OCI-LY7 (cell line): Measurements from ENCODE around the gene DGUOK. TPM values are rescaled to one million over a fixed set of nuclear protein-coding genes. Genes with fewer than 3 reads are reported as not detected.

Experiments used
- BruUV-seq: library from RNA; stranded (reverse); fragments of 400-500 nt; replicated peaks from 2 replicates; lab custom pipeline; 2021; lab: Mats Ljungman, UMichigan
- CTCF ChIA-PET: fragments of 300-600 bp; sonication (Branson Sonifier 250); formaldehyde crosslinking; loops from one replicate; lab custom pipeline; 2022; ENCODE audit warnings: antibody characterized with exemption; ENCODE audit not compliant: unreplicated experiment; lab: Charles Lee
- POLR2A ChIA-PET: fragments of 300-600 bp; sonication (Branson Sonifier 250); formaldehyde crosslinking; loops from one replicate; lab custom pipeline; 2022; ENCODE audit warnings: antibody characterized with exemption; lab: Charles Lee
- DNase-seq: peaks from one replicate; pipeline ENCODE4 v3.0.0-alpha.2; 2015; ENCODE audit warnings: low spot score
- H2AFZ ChIP-seq: fragments of 200-600 bp; sonication (generic), shearing (Covaris generic); 2 replicates; pipeline ENCODE4 v1.6.1; 2014; ENCODE audit warnings: mild to moderate bottlenecking, antibody characterized with exemption, low read length, moderate library complexity
- H3K27ac ChIP-seq: fragments of 200-600 bp; sonication (generic); 2 replicates; pipeline ENCODE4 v1.5.1; 2014; ENCODE audit warnings: mixed run types, low read depth, mild to moderate bottlenecking, moderate library complexity, low read length, inconsistent platforms; ENCODE audit not compliant: poor library complexity, severe bottlenecking
- H3K36me3 ChIP-seq: fragments of 200-600 bp; sonication (generic); 2 replicates; pipeline ENCODE4 v1.6.1; 2014; ENCODE audit warnings: mild to moderate bottlenecking, antibody characterized with exemption, low read length, moderate library complexity, mixed read lengths; ENCODE audit not compliant: insufficient read depth
- H3K4me1 ChIP-seq: fragments of 200-600 bp; sonication (generic); 2 replicates; pipeline ENCODE4 v1.5.1; 2014; ENCODE audit warnings: mild to moderate bottlenecking, low read length; ENCODE audit not compliant: insufficient read depth, poor library complexity, severe bottlenecking
- H3K4me2 ChIP-seq: fragments of 200-600 bp; sonication (generic); 2 replicates; pipeline ENCODE4 v1.6.1; 2014; ENCODE audit warnings: mild to moderate bottlenecking, low read length
- H3K4me3 ChIP-seq: fragments of 200-600 bp; sonication (generic); 2 replicates; pipeline ENCODE4 v1.5.1; 2014; ENCODE audit warnings: mild to moderate bottlenecking, low read depth, low read length; ENCODE audit not compliant: poor library complexity, severe bottlenecking
- H3K79me2 ChIP-seq: fragments of 200-600 bp; sonication (generic); 2 replicates; pipeline ENCODE4 v1.6.1; 2016; ENCODE audit warnings: low read depth, mild to moderate bottlenecking, low read length, moderate library complexity, mixed read lengths; ENCODE audit not compliant: insufficient read depth
- H3K9me2 ChIP-seq: fragments of 200-600 bp; sonication (generic); 2 replicates; pipeline ENCODE4 v1.6.1; 2016; ENCODE audit warnings: mild to moderate bottlenecking, low read length, mixed read lengths; ENCODE audit not compliant: insufficient read depth
- H3K9me3 ChIP-seq: fragments of 200-600 bp; sonication (generic); 2 replicates; pipeline ENCODE4 v1.6.1; 2014; ENCODE audit warnings: mild to moderate bottlenecking, mixed run types, low read length, mixed read lengths
- H4K20me1 ChIP-seq: fragments of 200-600 bp; sonication (generic); 2 replicates; pipeline ENCODE4 v1.6.1; 2014; ENCODE audit warnings: mild to moderate bottlenecking, antibody characterized with exemption, low read length, moderate library complexity, mixed read lengths; ENCODE audit not compliant: insufficient read depth
- CTCF ChIP-seq: fragments of 200-600 bp; sonication (generic); conservative IDR thresholded peaks from 2 replicates; pipeline ENCODE4 v1.5.1; 2014; ENCODE audit warnings: mild to moderate bottlenecking, antibody characterized with exemption, low read length, moderate library complexity, mixed read lengths
- EZH2phosphoT487 ChIP-seq: fragments of 200-600 bp; sonication (generic); IDR thresholded peaks from 2 replicates; pipeline ENCODE4 v1.6.1; 2018; ENCODE audit warnings: low read depth, borderline replicate concordance, mild to moderate bottlenecking, mixed run types, antibody characterized with exemption, low read length, moderate library complexity, mixed read lengths
- intact Hi-C: fragments of 100-400 bp; cut with micrococcal nuclease; formaldehyde crosslinking; loops from one replicate; pipeline ENCODE4 v1.10.0; 2022; ENCODE audit not compliant: unreplicated experiment
- total RNA-seq, 2 experiments: library from RNA; depleted of rRNA in 1 of 2; stranded (reverse); fragments of >200 nt in 1 of 2; shearing (Covaris generic) in 1 of 2; gene quantifications; 2 replicates each; pipeline ENCODE4 v1.2.3, GENCODE V29; 2014 to 2022

Gene DGUOK
- total RNA-seq, 2 experiments from 2014 or later = 73.4 to 91.8 TPM

GRCh38 chr2:74001781-74002504 is 75.3 kb downstream of the DGUOK start:
- H3K4me3 ChIP-seq = peak overlapping the region; percentile 52

GRCh38 chr2:74002505-74003421 is 76.1 kb downstream of the DGUOK start:
- DNase-seq = peak; percentile 76
- H3K27ac ChIP-seq = no peak overlapping the region
- no peaks in the 10 kb centered on the region for H3K9me2 ChIP-seq
- H2AFZ ChIP-seq = no peak overlapping the region
- peak overlapping the region; percentile 52 for H3K4me3 ChIP-seq
- intact Hi-C loops = loop anchor here (5.0 kb wide), 1 partner anchor 145 kb away; the partner anchor contains the start of gene BOLA3
- TF ChIP-seq EZH2phosphoT487 (no peak), CTCF (no peak)
- POLR2A ChIA-PET = interaction anchor here (0.6 to 0.7 kb wide), 2 partner anchors 26 to 174 kb away, joined by 3 read pairs; partner anchors contain the start of gene STAMBP
- H3K4me2 ChIP-seq = peak overlapping the region; percentile 71
- CTCF ChIA-PET = no interaction called here
- no peaks in the 10 kb centered on the region for H3K9me3 ChIP-seq
- peaks cover 25% of the 10 kb centered on the region for H3K36me3 ChIP-seq
- H3K4me1 ChIP-seq = peaks cover 19% of the 10 kb centered on the region
- H4K20me1 ChIP-seq = peaks cover 8% of the 10 kb centered on the region; the same call in 1 of the 2 replicates
- H3K79me2 ChIP-seq = no peaks in the 10 kb centered on the region; the same call in 1 of the 2 replicates
- no TSS peak for BruUV-seq

More at GRCh38 chr2:74001781-74002504, 75.3 kb downstream of the DGUOK start:
- intact Hi-C loops = loop anchor here (5.0 kb wide), 1 partner anchor 145 kb away; the partner anchor contains the start of gene BOLA3
- Histone ChIP-seq H3K36me3 (peaks cover 18% of the 10 kb centered on the region), H3K4me1 (peaks cover 19% of the 10 kb centered on the region), H4K20me1 (peaks cover 13% of the 10 kb centered on the region; the same call in 1 of the 2 replicates), H3K9me3 (no peaks in the 10 kb centered on the region), H3K79me2 (peaks cover 1% of the 10 kb centered on the region; the same call in 1 of the 2 replicates), H2AFZ (no peak overlapping the region), H3K27ac (no peak overlapping the region), H3K9me2 (no peaks in the 10 kb centered on the region), H3K4me2 (peak overlapping the region; percentile 71)
- peak; percentile 20 for DNase-seq
- BruUV-seq = no TSS peak
- no peak for TF ChIP-seq EZH2phosphoT487
- 0 out of 2 replicates have a peak, but pooled peaks have one; percentile 14 for TF ChIP-seq CTCF
- CTCF ChIA-PET = no interaction called here
- POLR2A ChIA-PET = interaction anchor here (0.9 to 1.4 kb wide), 2 partner anchors 12 to 113 kb away, joined by 3 to 4 read pairs; no protein-coding TSS in a partner anchor
